Mesenchymal stem cell (in vitro differentiated cells and primary cell): Measurements from ENCODE around the gene LCE1C.
A peak's percentile ranks its signal among the peaks of the same experiment; 100 is the strongest.

ENCODE experiments used
- DNase-seq: peaks from one replicate; pipeline ENCODE4 v3.0.0-alpha.2; 2013
- H2AFZ ChIP-seq: one replicate; pipeline ENCODE4 v1.6.1; 2013; ENCODE audit warnings: low read depth, mild to moderate bottlenecking, control low read depth, inconsistent platforms, low read length, moderate library complexity
- H2AK5ac ChIP-seq: 2 replicates; pipeline ENCODE4 v1.6.1; 2013; ENCODE audit warnings: low read length, moderate library complexity, mild to moderate bottlenecking, inconsistent platforms; ENCODE audit not compliant: severe bottlenecking
- H2BK120ac ChIP-seq: one replicate; pipeline ENCODE4 v1.6.1; 2013; ENCODE audit warnings: low read depth, mild to moderate bottlenecking, inconsistent platforms, low read length, moderate library complexity
- H2BK12ac ChIP-seq, 2 experiments: one replicate each; pipeline ENCODE4 v1.6.1; 2013; ENCODE audit warnings: inconsistent platforms in 2 of 2, low read length in 2 of 2, mild to moderate bottlenecking in 2 of 2, moderate library complexity in 2 of 2, control low read depth in 1 of 2
- H2BK15ac ChIP-seq: one replicate; pipeline ENCODE4 v1.6.1; 2013; ENCODE audit warnings: mild to moderate bottlenecking, low read depth, inconsistent platforms; ENCODE audit not compliant: poor library complexity, severe bottlenecking
- H2BK5ac ChIP-seq: 2 replicates; pipeline ENCODE4 v1.6.1; 2013; ENCODE audit warnings: low read depth, mild to moderate bottlenecking, low read length, control low read depth, inconsistent platforms; ENCODE audit not compliant: poor library complexity, severe bottlenecking
- H3K14ac ChIP-seq, 2 experiments: one replicate each; pipeline ENCODE4 v1.6.1; 2013; ENCODE audit warnings: inconsistent platforms in 2 of 2, low read length in 2 of 2, control low read depth in 1 of 2, mild to moderate bottlenecking in 1 of 2, moderate library complexity in 1 of 2
- H3K18ac ChIP-seq, 2 experiments: one replicate each; pipeline ENCODE4 v1.6.1; 2013; ENCODE audit warnings: inconsistent platforms in 2 of 2, low read length in 2 of 2, control low read depth in 1 of 2, low read depth in 1 of 2, mild to moderate bottlenecking in 1 of 2
- H3K23ac ChIP-seq, 2 experiments: one replicate each; pipeline ENCODE4 v1.6.1; 2013; ENCODE audit warnings: inconsistent platforms in 2 of 2, low read length in 2 of 2, mild to moderate bottlenecking in 2 of 2, moderate library complexity in 2 of 2, control low read depth in 1 of 2
- H3K27ac ChIP-seq: 2 replicates; pipeline ENCODE4 v1.5.1; 2013; ENCODE audit warnings: mild to moderate bottlenecking, moderate library complexity, low read length, control low read depth, inconsistent platforms; ENCODE audit not compliant: poor library complexity, severe bottlenecking
- H3K27me3 ChIP-seq, 2 experiments: 2 replicates each; pipeline versions ENCODE4 v1.6.1 to v1.7.0; 2013; ENCODE audit warnings: low read length in 2 of 2, mild to moderate bottlenecking in 2 of 2, moderate library complexity in 2 of 2, control low read depth in 1 of 2, inconsistent platforms in 1 of 2; ENCODE audit not compliant: control insufficient read depth in 1 of 2, insufficient read depth in 1 of 2
- H3K36me3 ChIP-seq, 2 experiments: 2 replicates each; pipeline versions ENCODE4 v1.6.1 to v1.7.0; 2013; ENCODE audit warnings: low read length in 2 of 2, control low read depth in 1 of 2, inconsistent platforms in 1 of 2, low read depth in 1 of 2, mild to moderate bottlenecking in 1 of 2; ENCODE audit not compliant: insufficient read depth in 2 of 2, control insufficient read depth in 1 of 2
- H3K4ac ChIP-seq, 2 experiments: one replicate each; pipeline ENCODE4 v1.6.1; 2013; ENCODE audit warnings: inconsistent platforms in 2 of 2, low read length in 2 of 2, mild to moderate bottlenecking in 2 of 2, moderate library complexity in 2 of 2, control low read depth in 1 of 2, low read depth in 1 of 2
- H3K4me1 ChIP-seq: 2 replicates; pipeline ENCODE4 v1.6.1; 2013; ENCODE audit warnings: low read depth, low read length, control low read depth; ENCODE audit not compliant: control insufficient read depth, insufficient read depth
- H3K4me2 ChIP-seq: 2 replicates; pipeline ENCODE4 v1.6.1; 2013; ENCODE audit warnings: low read length, mild to moderate bottlenecking, inconsistent platforms; ENCODE audit not compliant: poor library complexity, severe bottlenecking
- H3K4me3 ChIP-seq, 2 experiments: 2 replicates each; pipeline versions ENCODE4 v1.5.1 to v1.7.0; 2013; ENCODE audit warnings: low read length in 2 of 2, mild to moderate bottlenecking in 2 of 2, control low read depth in 1 of 2, low read depth in 1 of 2; ENCODE audit not compliant: insufficient read depth in 1 of 2
- H3K79me1 ChIP-seq: replicated peaks from 2 replicates; pipeline ENCODE4 v1.6.1; 2013; ENCODE audit warnings: mild to moderate bottlenecking, control low read depth, low read length, inconsistent platforms; ENCODE audit not compliant: poor library complexity, severe bottlenecking
- H3K9ac ChIP-seq: 2 replicates; pipeline ENCODE4 v1.7.0; 2013; ENCODE audit warnings: mild to moderate bottlenecking, low read length, moderate library complexity
- H3K9me3 ChIP-seq: 2 replicates; pipeline ENCODE4 v1.7.0; 2013; ENCODE audit warnings: mild to moderate bottlenecking, low read length; ENCODE audit not compliant: control insufficient read depth
- H4K8ac ChIP-seq: one replicate; pipeline ENCODE4 v1.6.1; 2013; ENCODE audit warnings: inconsistent platforms, mild to moderate bottlenecking, low read length, moderate library complexity
- H4K91ac ChIP-seq: one replicate; pipeline ENCODE4 v1.6.1; 2013; ENCODE audit warnings: mild to moderate bottlenecking, low read length, inconsistent platforms
- WGBS: methylation state at CpG from one replicate; pipeline ENCODE4 v1.1.7; 2013; ENCODE audit warnings: mixed read lengths; 5-methylcytosine and 5-hydroxymethylcytosine counted together

The LCE1C gene

GRCh38 chr1:152776361-152776760 is 30.1 kb downstream of the LCE1C start:
- no peak overlapping the region for H4K8ac ChIP-seq
- no peaks in the 10 kb centered on the region for H3K4me1 ChIP-seq
- no peak overlapping the region for H2AFZ ChIP-seq
- no peak overlapping the region for H2BK15ac ChIP-seq
- no peaks in the 10 kb centered on the region for H3K27me3 ChIP-seq
- WGBS: 77% methylated on average over 11 of the region's 11 CpGs
- H2BK120ac ChIP-seq: no peak overlapping the region
- H3K23ac ChIP-seq: no peak overlapping the region
- no peak overlapping the region for H3K4me3 ChIP-seq
- H3K9me3 ChIP-seq: no peaks in the 10 kb centered on the region
- DNase-seq: no peak
- H2AK5ac ChIP-seq: no peak overlapping the region
- H3K4me2 ChIP-seq: no peak overlapping the region
- no peak overlapping the region for H4K91ac ChIP-seq
- no peak overlapping the region for H3K4ac ChIP-seq
- H3K27ac ChIP-seq: no peak overlapping the region
- no peak overlapping the region for H2BK5ac ChIP-seq
- no peaks in the 10 kb centered on the region for H3K36me3 ChIP-seq
- no peak overlapping the region for H3K9ac ChIP-seq
- no peak overlapping the region for H3K18ac ChIP-seq
- H2BK12ac ChIP-seq: no peak overlapping the region
- H3K14ac ChIP-seq: no peak overlapping the region
- no peaks in the 10 kb centered on the region for H3K79me1 ChIP-seq

- H3K14ac ChIP-seq: no peak within 1 kb of the TSS
- no peaks in the 10 kb centered on the region for H3K27me3 ChIP-seq
- H3K4me1 ChIP-seq: no peaks in the 10 kb centered on the region
- H3K79me1 ChIP-seq: no peaks in the 10 kb centered on the region
- no peak within 1 kb of the TSS for H2AK5ac ChIP-seq
- H3K4ac ChIP-seq: no peak within 1 kb of the TSS
- no peak for DNase-seq
- H3K4me2 ChIP-seq: no peak within 1 kb of the TSS
- H3K9ac ChIP-seq: no peak within 1 kb of the TSS
- H2AFZ ChIP-seq: no peak within 1 kb of the TSS
- no peak within 1 kb of the TSS for H2BK5ac ChIP-seq
- H4K8ac ChIP-seq: no peak within 1 kb of the TSS
- H3K27ac ChIP-seq: no peak within 1 kb of the TSS
- H2BK120ac ChIP-seq: no peak within 1 kb of the TSS
- H2BK15ac ChIP-seq: no peak within 1 kb of the TSS
- no peak within 1 kb of the TSS for H3K23ac ChIP-seq
- H2BK12ac ChIP-seq: no peak within 1 kb of the TSS
- WGBS: 26% methylated on average over 6 of the region's 6 CpGs
- H3K18ac ChIP-seq: no peak within 1 kb of the TSS
- H3K4me3 ChIP-seq: no peak within 1 kb of the TSS
- no peaks in the 10 kb centered on the region for H3K36me3 ChIP-seq
- no peak within 1 kb of the TSS for H4K91ac ChIP-seq
- no peaks in the 10 kb centered on the region for H3K9me3 ChIP-seq
Measured at GRCh38 chr1:152774875-152775274, 31.6 kb downstream of the LCE1C start, which contains the start of gene LCE1F. LCE1F (plus strand) TSS chr1:152775140; CDS start chr1:152776372, 1,232 bp downstream.

GRCh38 chr1:152770411-152770810 is 36.0 kb downstream of the LCE1C start:
- Histone ChIP-seq H3K4me1 (no peaks in the 10 kb centered on the region), H3K79me1 (no peaks in the 10 kb centered on the region), H2AFZ (no peak overlapping the region), H3K9ac (no peak overlapping the region), H3K14ac (no peak overlapping the region), H3K4me2 (no peak overlapping the region), H2BK12ac (no peak overlapping the region), H2BK120ac (no peak overlapping the region), H3K27me3 (no peaks in the 10 kb centered on the region), H2BK15ac (no peak overlapping the region), H3K9me3 (no peaks in the 10 kb centered on the region), H2BK5ac (no peak overlapping the region), H3K36me3 (no peaks in the 10 kb centered on the region), H3K4ac (no peak overlapping the region), H4K91ac (no peak overlapping the region), H3K23ac (no peak overlapping the region), H2AK5ac (no peak overlapping the region), H3K18ac (no peak overlapping the region), H3K4me3 (no peak overlapping the region), H4K8ac (no peak overlapping the region), H3K27ac (no peak overlapping the region)
- no peak for DNase-seq
- WGBS: no CpG with 5 or more reads among the region's 1 CpG

- Histone ChIP-seq H3K9ac (peak overlapping the region; percentile 13), H3K18ac (no peak overlapping the region), H3K4me2 (no peak overlapping the region), H2BK5ac (no peak overlapping the region), H2AFZ (no peak overlapping the region), H4K91ac (no peak overlapping the region), H3K9me3 (no peaks in the 10 kb centered on the region), H3K27me3 (no peaks in the 10 kb centered on the region), H3K4me3 (no peak overlapping the region), H4K8ac (no peak overlapping the region), H3K36me3 (no peaks in the 10 kb centered on the region), H2AK5ac (no peak overlapping the region), H2BK15ac (no peak overlapping the region), H3K23ac (no peak overlapping the region), H2BK12ac (no peak overlapping the region), H2BK120ac (no peak overlapping the region), H3K4ac (no peak overlapping the region), H3K4me1 (no peaks in the 10 kb centered on the region), H3K27ac (no peak overlapping the region), H3K79me1 (no peaks in the 10 kb centered on the region), H3K14ac (no peak overlapping the region)
- DNase-seq: no peak
- whole genome bisulfite sequencing: 38% methylated on average over 6 of the region's 8 CpGs
Measured at GRCh38 chr1:152768847-152769533, 37.5 kb downstream of the LCE1C start.
